H9 (cell line): Measurements from ENCODE around the gene PROSER3. TPM values are rescaled to one million over a fixed set of nuclear protein-coding genes. Genes with fewer than 3 reads are reported as not detected.
A peak's percentile ranks its signal among the peaks of the same experiment; 100 is the strongest.

ENCODE experiments used
- DNase-seq: peaks from one replicate; pipeline ENCODE4 v3.0.0-alpha.2; 2017
- H2AFZ ChIP-seq: one replicate; pipeline ENCODE4 v1.6.1; 2013; ENCODE audit warnings: mild to moderate bottlenecking, low read length, control low read depth, moderate library complexity
- H2AK5ac ChIP-seq: 2 replicates; pipeline ENCODE4 v1.6.1; 2013; ENCODE audit warnings: low read length, control low read depth, mixed read lengths; ENCODE audit not compliant: insufficient read length
- H2BK120ac ChIP-seq: one replicate; pipeline ENCODE4 v1.6.1; 2013; ENCODE audit warnings: low read depth, mild to moderate bottlenecking, low read length, control low read depth, inconsistent platforms; ENCODE audit not compliant: poor library complexity, severe bottlenecking
- H2BK12ac ChIP-seq: 2 replicates; pipeline ENCODE4 v1.6.1; 2013; ENCODE audit warnings: low read length, control low read depth, mixed read lengths, low read depth; ENCODE audit not compliant: insufficient read length
- H2BK15ac ChIP-seq: 2 replicates; pipeline ENCODE4 v1.6.1; 2013; ENCODE audit warnings: low read depth, low read length, control low read depth
- H2BK20ac ChIP-seq: one replicate; pipeline ENCODE4 v1.6.1; 2013; ENCODE audit warnings: low read depth, mild to moderate bottlenecking, low read length, control low read depth, inconsistent platforms; ENCODE audit not compliant: poor library complexity, severe bottlenecking
- H2BK5ac ChIP-seq: 2 replicates; pipeline ENCODE4 v1.6.1; 2013; ENCODE audit warnings: low read length, control low read depth, mixed read lengths; ENCODE audit not compliant: insufficient read length
- H3K14ac ChIP-seq: 2 replicates; pipeline ENCODE4 v1.6.1; 2013; ENCODE audit warnings: low read length, control low read depth; ENCODE audit not compliant: insufficient read depth
- H3K18ac ChIP-seq: 2 replicates; pipeline ENCODE4 v1.6.1; 2013; ENCODE audit warnings: low read depth, mild to moderate bottlenecking, mixed read lengths, low read length, control low read depth; ENCODE audit not compliant: insufficient read length
- H3K23ac ChIP-seq: 2 replicates; pipeline ENCODE4 v1.6.1; 2013; ENCODE audit warnings: low read length, control low read depth, mixed read lengths, low read depth; ENCODE audit not compliant: insufficient read length
- H3K23me2 ChIP-seq: 2 replicates; pipeline ENCODE4 v1.6.1; 2013; ENCODE audit warnings: low read depth, mild to moderate bottlenecking, mixed read lengths, low read length, control low read depth; ENCODE audit not compliant: insufficient read length, poor library complexity, severe bottlenecking
- H3K27ac ChIP-seq: 2 replicates; pipeline ENCODE4 v1.5.1; 2013; ENCODE audit warnings: low read length, control low read depth, mixed read lengths, low read depth; ENCODE audit not compliant: insufficient read length
- H3K27me3 ChIP-seq: 2 replicates; pipeline ENCODE4 v1.6.1; 2013; ENCODE audit warnings: low read length, control low read depth, inconsistent platforms; ENCODE audit not compliant: insufficient read depth
- H3K4ac ChIP-seq: 2 replicates; pipeline ENCODE4 v1.6.1; 2013; ENCODE audit warnings: low read depth, mild to moderate bottlenecking, control low read depth, inconsistent platforms, low read length, moderate library complexity
- H3K4me1 ChIP-seq: 2 replicates; pipeline ENCODE4 v1.6.1; 2013; ENCODE audit warnings: low read length, control low read depth, inconsistent platforms; ENCODE audit not compliant: insufficient read depth
- H3K4me2 ChIP-seq: 2 replicates; pipeline ENCODE4 v1.6.1; 2013; ENCODE audit warnings: low read length, control low read depth, mixed read lengths; ENCODE audit not compliant: insufficient read length, insufficient read depth
- H3K56ac ChIP-seq: 2 replicates; pipeline ENCODE4 v1.6.1; 2013; ENCODE audit warnings: low read depth, mild to moderate bottlenecking, mixed read lengths, low read length, control low read depth; ENCODE audit not compliant: insufficient read length
- H3K79me1 ChIP-seq: 2 replicates; pipeline ENCODE4 v1.6.1; 2013; ENCODE audit warnings: low read depth, mild to moderate bottlenecking, moderate library complexity, low read length, control low read depth, inconsistent platforms; ENCODE audit not compliant: insufficient read depth, poor library complexity, severe bottlenecking
- H3K79me2 ChIP-seq: 2 replicates; pipeline ENCODE4 v1.6.1; 2013; ENCODE audit warnings: low read length, control low read depth, inconsistent platforms; ENCODE audit not compliant: insufficient read depth
- H3K9ac ChIP-seq: 2 replicates; pipeline ENCODE4 v1.6.1; 2013; ENCODE audit warnings: low read length, control low read depth, mixed read lengths; ENCODE audit not compliant: insufficient read length; ENCODE audit errors: extremely low read depth
- H3K9me3 ChIP-seq: one replicate; pipeline ENCODE4 v1.6.1; 2013; ENCODE audit warnings: low read depth, low read length, inconsistent platforms; ENCODE audit not compliant: control insufficient read depth
- H3T11ph ChIP-seq: one replicate; pipeline ENCODE4 v1.6.1; 2013; ENCODE audit warnings: mild to moderate bottlenecking, low read length, control low read depth, inconsistent platforms
- H4K20me1 ChIP-seq: one replicate; pipeline ENCODE4 v1.6.1; 2013; ENCODE audit not compliant: control insufficient read depth, insufficient read length, insufficient read depth
- H4K5ac ChIP-seq: 2 replicates; pipeline ENCODE4 v1.6.1; 2013; ENCODE audit warnings: low read depth, mild to moderate bottlenecking, mixed read lengths, low read length, control low read depth; ENCODE audit not compliant: insufficient read length
- H4K8ac ChIP-seq: replicated peaks from 2 replicates; pipeline ENCODE4 v1.6.1; 2013; ENCODE audit warnings: low read length, control low read depth, mixed read lengths, low read depth; ENCODE audit not compliant: insufficient read length
- H4K91ac ChIP-seq: 2 replicates; pipeline ENCODE4 v1.6.1; 2013; ENCODE audit warnings: low read depth, mild to moderate bottlenecking, moderate library complexity, mixed read lengths, low read length, control low read depth; ENCODE audit not compliant: insufficient read length
- H3K27ac Mint-ChIP-seq, 3 experiments: 2 replicates in 2 of 3; 3 replicates in 1 of 3; pipeline ENCODE4 v1.8.0; 2020 to 2021; ENCODE audit warnings: mixed read lengths in 3 of 3, mild to moderate bottlenecking in 1 of 3, moderate library complexity in 1 of 3
- H3K27me3 Mint-ChIP-seq: 2 replicates; pipeline ENCODE4 v1.8.0; 2021; ENCODE audit warnings: low read depth, mild to moderate bottlenecking, moderate library complexity, mixed read lengths
- H3K36me3 Mint-ChIP-seq, 3 experiments: 2 replicates in 2 of 3; 3 replicates in 1 of 3; pipeline ENCODE4 v1.8.0; 2020 to 2021; ENCODE audit warnings: low read depth in 3 of 3, mixed read lengths in 3 of 3; ENCODE audit not compliant: insufficient read depth in 1 of 3
- H3K4me1 Mint-ChIP-seq, 2 experiments: 2 replicates each; pipeline ENCODE4 v1.8.0; 2020; ENCODE audit warnings: mixed read lengths in 2 of 2
- H3K4me3 Mint-ChIP-seq, 2 experiments: 2 replicates in 1 of 2; 3 replicates in 1 of 2; pipeline ENCODE4 v1.8.0; 2020 to 2021; ENCODE audit warnings: mild to moderate bottlenecking in 2 of 2, mixed read lengths in 2 of 2, moderate library complexity in 1 of 2
- H3K9me3 Mint-ChIP-seq, 2 experiments: 2 replicates in 1 of 2; 3 replicates in 1 of 2; pipeline ENCODE4 v1.8.0; 2020; ENCODE audit warnings: mild to moderate bottlenecking in 2 of 2, mixed read lengths in 2 of 2, moderate library complexity in 1 of 2
- CTCF ChIP-seq: fragments of 200-600 bp; sonication (generic); conservative IDR thresholded peaks from 3 replicates; pipeline ENCODE4 v1.8.0; 2021; ENCODE audit warnings: antibody characterized with exemption, mild to moderate bottlenecking
- WGBS: extraction: QIAGEN DNeasy Blood & Tissue Kit; methylation state at CpG from one replicate; pipeline ENCODE4 v1.1.7; 2013; ENCODE audit warnings: missing lambda C conversion rate, low lambda C conversion rate, mixed read lengths; ENCODE audit not compliant: insufficient read length; ENCODE audit errors: extremely low coverage; 5-methylcytosine and 5-hydroxymethylcytosine counted together
- total RNA-seq: library from RNA; stranded (reverse); gene quantifications from 2 replicates; pipeline ENCODE4 v1.2.1, GENCODE V29; 2021

The PROSER3 gene
- total RNA-seq, 1 experiment from 2014 or later: 29.1 TPM

GRCh38 chr19:35816262-35816661 lies 58.3 kb downstream of the PROSER3 start:
- Histone ChIP-seq H4K8ac (no peak overlapping the region), H3K4ac (no peak overlapping the region), H2BK12ac (no peak overlapping the region), H2BK120ac (no peak overlapping the region), H2BK5ac (no peak overlapping the region), H3K9me3 (no peaks in the 10 kb centered on the region), H3K56ac (no peak overlapping the region), H3K27ac (no peak overlapping the region), H2AK5ac (no peak overlapping the region), H3K79me2 (no peaks in the 10 kb centered on the region), H3K23me2 (no peaks in the 10 kb centered on the region), H4K5ac (no peak overlapping the region), H4K20me1 (no peaks in the 10 kb centered on the region), H2AFZ (no peak overlapping the region), H3K79me1 (no peaks in the 10 kb centered on the region), H3K4me1 (peaks cover 3% of the 10 kb centered on the region; the same call in 1 of the 2 replicates), H2BK20ac (no peak overlapping the region), H3T11ph (no peak overlapping the region), H3K23ac (no peak overlapping the region), H3K4me2 (no peak overlapping the region), H3K9ac (no peak overlapping the region), H3K18ac (no peak overlapping the region), H3K14ac (no peak overlapping the region), H2BK15ac (no peak overlapping the region), H3K27me3 (no peaks in the 10 kb centered on the region), H4K91ac (no peak overlapping the region)
- peak; percentile 67 for DNase-seq
- peaks cover 2 to 3% of the 10 kb centered on the region in 2 experiments; a peak in 2 of 5 replicates for H3K9me3 Mint-ChIP-seq
- TF ChIP-seq CTCF: no peak; the same call in 2 of the 3 replicates
- H3K4me1 Mint-ChIP-seq: peaks cover 13 to 20% of the 10 kb centered on the region in 2 experiments
- H3K27ac Mint-ChIP-seq: peak overlapping the region in 2 of 3 experiments; percentile 88 to 95; a peak in 3 of 7 replicates
- peak overlapping the region in 1 of 2 experiments; percentile 19; a peak in 2 of 5 replicates for H3K4me3 Mint-ChIP-seq
- WGBS: no CpG with 5 or more reads among the region's 6 CpGs
- no peaks in the 10 kb centered on the region for H3K36me3 Mint-ChIP-seq
- peaks cover 12% of the 10 kb centered on the region for H3K27me3 Mint-ChIP-seq
